HG02981 (cell line): ENCODE measurements around the gene PIR.

Experiments used
- ATAC-seq: cut with Tn5 transposase; IDR thresholded peaks from one replicate; pipeline ENCODE4 v1.9.1; 2021; ENCODE audit warnings: mild to moderate bottlenecking, moderate library complexity; ENCODE audit not compliant: unreplicated experiment

Gene PIR

GRCh38 chrX:15350329-15350996 lies 142.7 kb downstream of the PIR start:
- ATAC-seq: no peak

- ATAC-seq: no peak
Observed at GRCh38 chrX:15349046-15349445, 144.1 kb downstream of the PIR start.

GRCh38 chrX:15345976-15346375 lies 147.2 kb downstream of the PIR start:
- no peak for ATAC-seq

GRCh38 chrX:15344106-15344505 lies 149.0 kb downstream of the PIR start:
- ATAC-seq: no peak

- no peak for ATAC-seq
Observed at GRCh38 chrX:15343075-15343476, 150.1 kb downstream of the PIR start.

GRCh38 chrX:15340867-15341266 lies 152.3 kb downstream of the PIR start:
- ATAC-seq: no peak

- no peak for ATAC-seq
Observed at GRCh38 chrX:15336023-15336413, 157.1 kb downstream of the PIR start.

GRCh38 chrX:15335135-15336022 lies 157.8 kb downstream of the PIR start, which contains the start of gene PIGA:
Gene PIGA, minus strand, starts transcription at chrX:15335523. Its CDS starts 3,593 bp downstream, at chrX:15331930.
- peak; percentile 99 for ATAC-seq
